Body of pancreas (tissue), 4 donors: ENCODE data around the gene RGS6. TPM values are rescaled to one million over a fixed set of nuclear protein-coding genes. Genes with fewer than 3 reads are reported as not detected.

Source experiments
- ATAC-seq: fragments of 150-250 bp; one replicate; pipeline ENCODE4 v1.9.1; 2016
- DNase-seq, 4 donors: peaks; one replicate each; pipeline ENCODE4 v3.0.0-alpha.2; 2019
- H3K27ac ChIP-seq, 4 donors: fragments of 200-600 bp; sonication (generic); 1 replicate in 3 of 4; 2 replicates in 1 of 4; pipeline versions ENCODE4 v1.5.1 to v1.6.1; 2016 to 2019; ENCODE audit warnings: mild to moderate bottlenecking in 1 of 4, mixed read lengths in 1 of 4, moderate library complexity in 1 of 4
- H3K27me3 ChIP-seq, 2 donors: fragments of 200-600 bp; sonication (generic); one replicate each; pipeline ENCODE4 v1.6.0; 2016; ENCODE audit warnings: mild to moderate bottlenecking in 1 of 2
- H3K36me3 ChIP-seq, 2 donors: fragments of 200-600 bp; sonication (generic); replicated peaks in 1 of 2; 2 replicates each; pipeline ENCODE4 v1.5.1; 2016; ENCODE audit warnings: low read depth in 2 of 2; ENCODE audit not compliant: insufficient read depth in 1 of 2
- H3K4me1 ChIP-seq: fragments of 200-600 bp; sonication (generic); one replicate; pipeline ENCODE4 v1.6.0; 2016
- H3K4me3 ChIP-seq, 2 donors: fragments of 200-600 bp; sonication (generic); 1 replicate in 1 of 2; 2 replicates in 1 of 2; pipeline ENCODE4 v1.5.1; 2016 to 2019
- H3K9me3 ChIP-seq, 3 donors: fragments of 200-600 bp; sonication (generic); 1 replicate in 2 of 3; 2 replicates in 1 of 3; pipeline ENCODE4 v1.5.1; 2016
- CTCF ChIP-seq, 7 experiments: fragments of 450-650 bp in 4 of 7; fragments of 200-600 bp in 3 of 7; sonication (generic) in 3 of 7; IDR thresholded peaks; one replicate each; pipeline ENCODE4 v1.5.1; 2016 to 2019; ENCODE audit warnings: antibody characterized with exemption in 7 of 7
- POLR2A ChIP-seq, 3 donors: fragments of 450-650 bp; IDR thresholded peaks; one replicate each; pipeline ENCODE4 v1.6.1; 2016; ENCODE audit warnings: antibody characterized with exemption in 3 of 3, mild to moderate bottlenecking in 2 of 3
- WGBS, 2 donors: methylation state at CpG; one replicate each; pipeline ENCODE4 v1.1.5; 2017; 5-methylcytosine and 5-hydroxymethylcytosine counted together
- intact Hi-C: fragments of 100-400 bp; cut with DNase I; formaldehyde crosslinking; loops from one replicate; pipeline ENCODE4 v1.15.1; 2023
- total RNA-seq, 2 donors: library from RNA; depleted of rRNA; stranded (reverse); fragments of >200 nt; gene quantifications; one replicate each; pipeline ENCODE4 v1.1.0, GENCODE V29; 2016

RGS6 gene
- total RNA-seq, 2 donors from 2014 or later: 0.26 to 1.3 TPM

GRCh38 chr14:72432748-72433147 is 500.5 kb downstream of the RGS6 start:
- TF ChIP-seq CTCF (IDR thresholded peaks at IDR 0.05) (no peak), POLR2A (IDR thresholded peaks at IDR 0.05) (no peak)
- WGBS, 2 donors: 62 to 69% methylated on average over 5 of the region's 5 CpGs
- Histone ChIP-seq H3K4me3 (no peak overlapping the region), H3K27me3 (no peaks in the 10 kb centered on the region), H3K36me3 (no peaks in the 10 kb centered on the region), H3K9me3 (no peaks in the 10 kb centered on the region), H3K4me1 (no peaks in the 10 kb centered on the region), H3K27ac (no peak overlapping the region)
- intact Hi-C loops: no loop called here
- DNase-seq (no peak), ATAC-seq (no peak)

- ATAC-seq (no peak), DNase-seq (no peak)
- no peaks in the 10 kb centered on the region for H3K27me3 ChIP-seq
- H3K36me3 ChIP-seq: no peaks in the 10 kb centered on the region
- 45 to 56% methylated on average over 6 of the region's 6 CpGs for WGBS, 2 donors
- TF ChIP-seq CTCF (IDR thresholded peaks at IDR 0.05): no peak
- TF ChIP-seq POLR2A (IDR thresholded peaks at IDR 0.05): no peak
- no peaks in the 10 kb centered on the region for H3K9me3 ChIP-seq
- no peak overlapping the region for H3K4me3 ChIP-seq
- intact Hi-C loops: no loop called here
- no peak overlapping the region for H3K27ac ChIP-seq
- H3K4me1 ChIP-seq: no peaks in the 10 kb centered on the region
Measured at GRCh38 chr14:72433511-72433910, 501.3 kb downstream of the RGS6 start.

GRCh38 chr14:72434856-72435255 is 502.6 kb downstream of the RGS6 start:
- DNase-seq (no peak), ATAC-seq (no peak)
- WGBS, 2 donors: 44 to 45% methylated on average over 2 of the region's 2 CpGs
- Histone ChIP-seq H3K4me3 (no peak overlapping the region), H3K4me1 (no peaks in the 10 kb centered on the region), H3K36me3 (no peaks in the 10 kb centered on the region), H3K27me3 (no peaks in the 10 kb centered on the region), H3K9me3 (no peaks in the 10 kb centered on the region), H3K27ac (no peak overlapping the region)
- intact Hi-C loops: no loop called here
- TF ChIP-seq POLR2A (IDR thresholded peaks at IDR 0.05) (no peak), CTCF (IDR thresholded peaks at IDR 0.05) (no peak)

GRCh38 chr14:72439707-72440106 is 507.5 kb downstream of the RGS6 start:
- TF ChIP-seq CTCF (IDR thresholded peaks at IDR 0.05) (no peak), POLR2A (IDR thresholded peaks at IDR 0.05) (no peak)
- no peaks in the 10 kb centered on the region for H3K36me3 ChIP-seq
- H3K4me1 ChIP-seq: no peaks in the 10 kb centered on the region
- DNase-seq (no peak), ATAC-seq (no peak)
- H3K27ac ChIP-seq: no peak overlapping the region
- intact Hi-C loops: no loop called here
- no peak overlapping the region for H3K4me3 ChIP-seq
- no peaks in the 10 kb centered on the region for H3K9me3 ChIP-seq
- WGBS, 2 donors: 46 to 53% methylated on average over 4 of the region's 4 CpGs
- no peaks in the 10 kb centered on the region for H3K27me3 ChIP-seq

GRCh38 chr14:72443256-72443655 is 511.0 kb downstream of the RGS6 start:
- Histone ChIP-seq H3K4me3 (no peak overlapping the region), H3K27ac (no peak overlapping the region), H3K4me1 (no peaks in the 10 kb centered on the region), H3K9me3 (no peaks in the 10 kb centered on the region), H3K27me3 (no peaks in the 10 kb centered on the region), H3K36me3 (no peaks in the 10 kb centered on the region)
- ATAC-seq (no peak), DNase-seq (no peak)
- intact Hi-C loops: no loop called here
- WGBS, 2 donors: 72 to 76% methylated on average over 2 of the region's 2 CpGs
- TF ChIP-seq POLR2A (IDR thresholded peaks at IDR 0.05) (no peak), CTCF (IDR thresholded peaks at IDR 0.05) (no peak)
